PFSK-1 (cell line): ENCODE data around the gene PTPRT.

Source experiments
- FOXP2 ChIP-seq: optimal IDR thresholded peaks from 2 replicates; pipeline ENCODE3; 2011; ENCODE audit warnings: borderline replicate concordance, control low read depth, inconsistent platforms; ENCODE audit not compliant: insufficient read depth; ENCODE audit errors: extremely low read length, extremely low read depth
- POLR2AphosphoS5 ChIP-seq: IDR thresholded peaks from 2 replicates; pipeline ENCODE4 v1.6.1; 2012; ENCODE audit warnings: low read depth, mild to moderate bottlenecking, control low read depth, low read length, moderate library complexity
- SIN3A ChIP-seq: IDR thresholded peaks from 2 replicates; pipeline ENCODE4 v1.6.1; 2012; ENCODE audit warnings: mild to moderate bottlenecking, low read length, moderate library complexity, borderline replicate concordance; ENCODE audit not compliant: insufficient read depth
- TAF1 ChIP-seq: IDR thresholded peaks from 2 replicates; pipeline ENCODE4 v1.6.1; 2012; ENCODE audit warnings: low read length, control low read depth, borderline replicate concordance; ENCODE audit not compliant: insufficient read depth
- TF ChIP-seq, protein P1 (sequence below), 2 experiments: IDR thresholded peaks; 2 replicates each; pipeline versions ENCODE4 v1.6.1 to v1.8.0; 2011 to 2012; ENCODE audit warnings: low read depth in 2 of 2, low read length in 2 of 2, control low read depth in 1 of 2, inconsistent platforms in 1 of 2, mild to moderate bottlenecking in 1 of 2, moderate library complexity in 1 of 2; ENCODE audit not compliant: insufficient read depth in 1 of 2

DNA sequence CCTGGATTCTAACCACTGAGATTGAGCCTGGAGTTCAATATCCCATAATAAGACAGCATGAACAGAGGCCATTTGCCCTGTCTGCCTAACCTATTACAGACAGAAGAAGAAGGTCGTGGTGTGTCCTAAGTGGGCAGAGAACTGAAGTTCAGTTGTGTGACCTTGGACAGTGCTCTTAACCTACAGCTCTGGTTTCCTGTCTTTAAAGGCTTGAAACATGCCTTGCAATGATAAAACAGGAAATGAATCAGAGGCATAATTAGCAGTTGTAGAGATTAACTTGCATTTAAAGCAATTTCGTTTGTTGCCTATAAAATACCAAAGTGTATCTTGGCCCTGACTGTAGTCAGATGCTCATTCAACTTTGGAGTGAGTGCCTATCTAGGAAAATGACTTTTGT, 1064.3 kb downstream of the PTPRT start:
- TF ChIP-seq SIN3A = no peak
- no peak for TF ChIP-seq TAF1
- TF ChIP-seq POLR2AphosphoS5 = no peak
- TF ChIP-seq, protein P1, sequence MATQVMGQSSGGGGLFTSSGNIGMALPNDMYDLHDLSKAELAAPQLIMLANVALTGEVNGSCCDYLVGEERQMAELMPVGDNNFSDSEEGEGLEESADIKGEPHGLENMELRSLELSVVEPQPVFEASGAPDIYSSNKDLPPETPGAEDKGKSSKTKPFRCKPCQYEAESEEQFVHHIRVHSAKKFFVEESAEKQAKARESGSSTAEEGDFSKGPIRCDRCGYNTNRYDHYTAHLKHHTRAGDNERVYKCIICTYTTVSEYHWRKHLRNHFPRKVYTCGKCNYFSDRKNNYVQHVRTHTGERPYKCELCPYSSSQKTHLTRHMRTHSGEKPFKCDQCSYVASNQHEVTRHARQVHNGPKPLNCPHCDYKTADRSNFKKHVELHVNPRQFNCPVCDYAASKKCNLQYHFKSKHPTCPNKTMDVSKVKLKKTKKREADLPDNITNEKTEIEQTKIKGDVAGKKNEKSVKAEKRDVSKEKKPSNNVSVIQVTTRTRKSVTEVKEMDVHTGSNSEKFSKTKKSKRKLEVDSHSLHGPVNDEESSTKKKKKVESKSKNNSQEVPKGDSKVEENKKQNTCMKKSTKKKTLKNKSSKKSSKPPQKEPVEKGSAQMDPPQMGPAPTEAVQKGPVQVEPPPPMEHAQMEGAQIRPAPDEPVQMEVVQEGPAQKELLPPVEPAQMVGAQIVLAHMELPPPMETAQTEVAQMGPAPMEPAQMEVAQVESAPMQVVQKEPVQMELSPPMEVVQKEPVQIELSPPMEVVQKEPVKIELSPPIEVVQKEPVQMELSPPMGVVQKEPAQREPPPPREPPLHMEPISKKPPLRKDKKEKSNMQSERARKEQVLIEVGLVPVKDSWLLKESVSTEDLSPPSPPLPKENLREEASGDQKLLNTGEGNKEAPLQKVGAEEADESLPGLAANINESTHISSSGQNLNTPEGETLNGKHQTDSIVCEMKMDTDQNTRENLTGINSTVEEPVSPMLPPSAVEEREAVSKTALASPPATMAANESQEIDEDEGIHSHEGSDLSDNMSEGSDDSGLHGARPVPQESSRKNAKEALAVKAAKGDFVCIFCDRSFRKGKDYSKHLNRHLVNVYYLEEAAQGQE (IDR thresholded peaks at IDR 0.05; ENCODE audit: insufficient read depth in 1 of 2, low read depth in 2 of 2, low read length in 2 of 2) = peak in 1 of 2 experiments; percentile 74; a peak in 2 of 4 replicates
- TF ChIP-seq FOXP2 = no peak
